NAMALWA (cell line): Measurements from ENCODE around the gene GPR84.

ENCODE experiments used
- DNase-seq: peaks from one replicate; pipeline ENCODE4 v3.0.0-alpha.2; 2015; ENCODE audit warnings: low spot score

Gene GPR84

GRCh38 chr12:54374562-54375258 lies 10.4 kb upstream of the GPR84 start:
- no peak for DNase-seq

- no peak for DNase-seq
Measured at GRCh38 chr12:54373649-54374561, 9.6 kb upstream of the GPR84 start.

GRCh38 chr12:54372113-54372806 lies 8.0 kb upstream of the GPR84 start:
- DNase-seq, result no peak

GRCh38 chr12:54371328-54372112 lies 7.2 kb upstream of the GPR84 start:
- DNase-seq, result no peak

DNA sequence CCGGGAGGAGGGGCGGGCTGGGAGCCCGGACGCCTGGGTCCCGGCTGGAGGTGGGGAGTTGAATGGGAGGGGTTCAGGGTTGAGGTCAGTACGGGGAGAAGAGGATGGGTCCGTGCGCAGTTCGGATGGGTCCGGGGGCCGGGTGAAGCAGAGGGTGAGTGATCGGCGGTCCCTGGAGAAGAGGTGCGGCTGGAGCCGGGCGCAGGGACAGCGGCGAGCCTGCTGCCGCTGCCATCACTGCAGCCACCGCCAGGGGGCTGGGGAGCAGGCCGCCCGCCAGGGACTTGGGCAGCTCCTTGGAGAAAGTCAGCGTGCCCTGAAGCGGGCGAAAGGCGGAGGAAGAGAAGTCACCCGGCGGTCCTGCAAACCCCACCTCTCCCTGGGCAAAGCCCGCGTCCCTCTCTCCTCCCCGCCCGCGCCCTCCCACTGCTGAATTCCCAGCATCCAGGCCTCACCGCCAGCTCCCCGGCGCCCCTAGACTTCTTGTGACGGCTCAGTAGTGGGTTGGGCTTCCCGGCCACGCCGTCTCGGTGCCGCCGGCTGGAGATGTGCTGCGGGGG lies 6.0 kb upstream of the GPR84 start:
- no peak for DNase-seq

GRCh38 chr12:54369597-54370131 lies 5.4 kb upstream of the GPR84 start:
- no peak for DNase-seq

- DNase-seq, result peak; percentile 90
Measured at GRCh38 chr12:54368709-54369596, 4.7 kb upstream of the GPR84 start.

- DNase-seq, result no peak
Measured at GRCh38 chr12:54368025-54368708, 3.9 kb upstream of the GPR84 start.

DNA sequence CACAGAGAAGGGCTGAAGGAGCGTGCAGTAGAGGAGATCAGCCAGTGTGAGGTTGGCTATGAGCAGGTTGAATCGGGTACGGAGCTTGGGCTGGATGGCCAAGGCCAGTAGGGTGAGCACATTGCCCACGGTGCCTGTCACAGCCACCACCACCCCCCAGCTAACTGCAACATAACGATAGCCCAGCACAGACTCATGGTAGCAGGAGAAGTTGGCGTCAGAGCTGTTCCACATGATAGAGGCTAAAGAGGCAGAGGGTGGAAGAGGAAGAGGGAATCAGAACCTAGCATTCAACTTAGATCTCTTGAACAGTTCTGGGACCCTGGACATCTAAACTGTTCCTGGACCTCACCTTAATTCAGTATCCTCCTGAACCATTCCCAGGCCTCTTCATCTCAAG lies 668 bp downstream of the GPR84 start:
- no peak for DNase-seq

- DNase-seq, result no peak
Measured at GRCh38 chr12:54363047-54363446, 1.2 kb downstream of the GPR84 start.

DNA sequence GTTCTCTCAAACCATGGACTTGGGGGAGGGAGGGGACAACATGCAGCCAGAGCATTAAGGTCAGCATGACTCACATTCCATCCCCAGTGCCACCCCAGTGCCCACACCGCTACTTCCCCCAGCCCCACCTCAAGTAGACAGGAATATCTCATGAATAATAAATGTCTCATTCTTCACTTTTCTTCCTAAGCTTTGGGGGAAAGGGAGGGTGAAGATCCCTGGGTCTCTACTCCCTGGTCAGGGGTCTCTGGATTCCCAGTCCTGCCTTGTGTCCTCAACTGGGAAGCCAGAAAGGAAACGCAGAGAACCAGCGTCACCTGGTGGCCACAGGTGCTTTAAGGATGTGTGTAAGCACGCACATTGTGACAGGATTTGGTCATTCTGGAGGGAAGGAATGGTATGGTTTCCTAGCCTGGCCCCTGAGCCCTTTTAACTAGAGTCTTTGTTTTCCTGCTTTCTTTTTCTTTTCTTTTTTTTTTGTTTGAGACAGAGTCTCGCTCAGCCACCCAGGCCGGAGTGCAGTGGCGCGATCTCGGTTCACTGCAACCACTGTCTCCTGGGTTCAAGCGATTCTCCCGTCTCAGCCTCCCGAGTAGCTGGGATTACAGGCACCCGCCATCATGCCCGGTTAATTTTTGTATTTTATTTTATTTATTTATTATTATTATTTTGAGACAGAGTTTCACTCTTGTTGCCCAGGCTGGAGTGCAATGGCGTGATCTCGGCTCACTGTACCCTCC lies 3.4 kb downstream of the GPR84 start:
- peak; percentile 62 for DNase-seq

DNA sequence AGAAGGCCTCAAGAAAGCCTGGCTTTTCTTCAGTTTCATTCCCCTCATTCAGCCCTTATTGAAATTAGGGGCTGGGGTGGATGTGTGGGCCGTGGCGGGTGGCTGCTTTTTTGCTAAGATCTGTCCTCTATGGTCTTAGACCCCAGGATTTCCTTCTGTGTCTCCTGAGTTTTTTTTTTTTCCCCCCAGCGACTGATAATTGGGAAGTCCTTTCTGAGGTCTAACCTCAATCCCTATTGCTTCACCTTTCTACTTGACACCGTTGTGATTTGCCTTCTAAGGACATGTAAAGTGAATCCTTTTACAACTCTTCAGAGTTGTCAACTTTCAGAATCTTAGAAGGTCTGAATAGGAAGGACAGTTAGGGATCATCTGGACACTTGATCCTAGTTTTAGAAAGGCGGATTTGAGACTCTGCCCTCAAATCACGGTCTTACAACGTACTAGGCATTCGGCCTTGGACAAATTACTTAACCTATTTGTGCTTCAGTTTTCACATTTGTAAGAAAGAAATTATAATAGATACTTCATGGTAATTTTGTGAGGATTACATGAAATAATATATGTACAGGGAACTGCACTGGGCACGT lies 4.4 kb downstream of the GPR84 start:
- DNase-seq, result no peak

- peak; percentile 99 for DNase-seq
Measured at GRCh38 chr12:54358945-54359761, 5.1 kb downstream of the GPR84 start.

GRCh38 chr12:54358191-54358944 lies 5.9 kb downstream of the GPR84 start:
- DNase-seq, result peak; percentile 77

DNA sequence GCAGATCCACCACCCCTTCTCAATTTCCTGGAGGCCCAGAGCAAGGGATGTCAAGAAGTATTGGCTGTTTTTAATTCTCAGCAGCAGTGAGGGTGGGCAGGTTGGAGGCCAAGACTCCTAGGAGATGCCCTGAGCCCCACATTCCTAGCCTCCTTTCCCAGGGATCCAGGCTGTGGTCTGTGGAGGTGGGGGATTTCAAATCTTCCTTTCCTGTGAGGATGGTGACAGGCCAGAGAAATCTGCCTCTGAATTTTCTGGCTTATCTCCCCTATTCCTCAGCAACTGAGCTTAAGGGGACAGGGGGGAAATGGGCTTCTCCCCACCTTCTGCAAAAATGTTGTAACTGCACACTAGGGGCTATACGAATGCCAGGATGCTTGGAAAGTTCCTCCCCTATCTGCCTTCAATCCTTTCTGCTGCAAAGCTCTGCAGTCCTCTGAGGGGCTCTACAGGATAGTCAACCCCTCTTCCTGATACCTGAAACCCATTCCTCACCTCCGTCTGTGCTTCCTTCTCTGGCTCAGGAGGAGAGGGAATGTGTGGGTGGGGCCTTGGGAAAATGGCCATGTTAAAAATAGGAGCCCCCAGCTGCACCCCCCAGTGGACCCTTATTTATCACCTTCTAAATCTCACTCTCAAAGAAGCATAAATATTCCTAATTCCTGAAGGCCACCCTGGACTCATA lies 6.6 kb downstream of the GPR84 start:
- no peak for DNase-seq

DNA sequence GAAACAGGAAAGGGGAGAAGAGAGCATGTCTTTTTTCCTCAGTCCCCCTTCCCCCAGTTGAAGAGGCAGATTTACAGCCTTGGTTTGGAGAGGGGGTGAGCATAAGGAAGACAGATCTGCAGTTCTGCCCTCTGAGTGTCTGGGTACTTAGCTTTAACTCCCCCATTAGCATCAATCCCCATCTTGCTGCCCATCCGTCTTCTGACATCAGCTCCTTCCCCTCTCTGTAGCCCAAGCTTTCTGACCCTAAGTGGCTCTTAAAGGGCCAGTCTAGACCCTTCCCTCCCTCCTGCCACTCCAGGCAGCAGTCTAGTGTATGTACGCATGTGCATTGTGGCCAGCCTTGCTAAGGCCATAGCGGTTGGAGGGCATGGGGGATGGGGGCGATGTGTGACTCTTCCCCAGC lies 7.3 kb downstream of the GPR84 start:
- DNase-seq, result no peak
